MM.1S (cell line): ENCODE measurements around the gene KBTBD2.

Source experiments
- EZH2 ChIP-seq: fragments of 300-600 bp; sonication (generic); optimal IDR thresholded peaks from 2 replicates; pipeline ENCODE3; 2017; ENCODE audit warnings: low read depth, mild to moderate bottlenecking, antibody characterized with exemption, low read length, mixed read lengths
- EZH2phosphoT487 ChIP-seq: fragments of 300-600 bp; sonication (generic); IDR thresholded peaks from 2 replicates; pipeline ENCODE4 v1.6.1; 2018; ENCODE audit warnings: antibody characterized with exemption, low read length
- TF ChIP-seq, protein P1 (sequence below): fragments of 300-600 bp; sonication (generic); IDR thresholded peaks from 2 replicates; pipeline ENCODE4 v1.5.1; 2016; ENCODE audit warnings: antibody characterized with exemption, low read length, mixed read lengths

DNA sequence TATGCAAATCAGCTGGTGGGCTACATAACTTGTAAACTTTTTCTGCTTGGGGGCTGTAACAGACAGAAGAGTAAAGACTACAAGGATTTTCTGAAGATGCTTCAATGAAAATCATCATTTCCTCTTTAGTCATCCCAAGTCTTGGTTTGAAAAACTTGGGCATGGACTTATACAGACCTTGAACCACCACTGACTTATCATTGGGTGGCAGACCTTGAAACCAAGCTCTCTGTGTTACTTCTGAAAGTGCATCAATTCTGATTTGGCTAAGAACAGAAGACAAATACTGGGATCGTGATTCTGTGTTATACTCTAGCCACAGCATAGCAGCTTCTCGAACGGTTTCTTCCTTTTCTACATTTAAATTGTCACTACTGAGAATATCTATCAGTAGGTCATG is 21.3 kb downstream of the KBTBD2 start:
- TF ChIP-seq, protein P1, sequence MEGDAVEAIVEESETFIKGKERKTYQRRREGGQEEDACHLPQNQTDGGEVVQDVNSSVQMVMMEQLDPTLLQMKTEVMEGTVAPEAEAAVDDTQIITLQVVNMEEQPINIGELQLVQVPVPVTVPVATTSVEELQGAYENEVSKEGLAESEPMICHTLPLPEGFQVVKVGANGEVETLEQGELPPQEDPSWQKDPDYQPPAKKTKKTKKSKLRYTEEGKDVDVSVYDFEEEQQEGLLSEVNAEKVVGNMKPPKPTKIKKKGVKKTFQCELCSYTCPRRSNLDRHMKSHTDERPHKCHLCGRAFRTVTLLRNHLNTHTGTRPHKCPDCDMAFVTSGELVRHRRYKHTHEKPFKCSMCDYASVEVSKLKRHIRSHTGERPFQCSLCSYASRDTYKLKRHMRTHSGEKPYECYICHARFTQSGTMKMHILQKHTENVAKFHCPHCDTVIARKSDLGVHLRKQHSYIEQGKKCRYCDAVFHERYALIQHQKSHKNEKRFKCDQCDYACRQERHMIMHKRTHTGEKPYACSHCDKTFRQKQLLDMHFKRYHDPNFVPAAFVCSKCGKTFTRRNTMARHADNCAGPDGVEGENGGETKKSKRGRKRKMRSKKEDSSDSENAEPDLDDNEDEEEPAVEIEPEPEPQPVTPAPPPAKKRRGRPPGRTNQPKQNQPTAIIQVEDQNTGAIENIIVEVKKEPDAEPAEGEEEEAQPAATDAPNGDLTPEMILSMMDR = no peak
- TF ChIP-seq EZH2 (no peak), EZH2phosphoT487 (no peak)
